HG02870 (cell line): ENCODE measurements around the gene VGF.

Experiments
- ATAC-seq: cut with Tn5 transposase; IDR thresholded peaks from one replicate; pipeline ENCODE4 v1.9.1; 2021; ENCODE audit warnings: mild to moderate bottlenecking, moderate library complexity; ENCODE audit not compliant: unreplicated experiment

The VGF gene

DNA sequence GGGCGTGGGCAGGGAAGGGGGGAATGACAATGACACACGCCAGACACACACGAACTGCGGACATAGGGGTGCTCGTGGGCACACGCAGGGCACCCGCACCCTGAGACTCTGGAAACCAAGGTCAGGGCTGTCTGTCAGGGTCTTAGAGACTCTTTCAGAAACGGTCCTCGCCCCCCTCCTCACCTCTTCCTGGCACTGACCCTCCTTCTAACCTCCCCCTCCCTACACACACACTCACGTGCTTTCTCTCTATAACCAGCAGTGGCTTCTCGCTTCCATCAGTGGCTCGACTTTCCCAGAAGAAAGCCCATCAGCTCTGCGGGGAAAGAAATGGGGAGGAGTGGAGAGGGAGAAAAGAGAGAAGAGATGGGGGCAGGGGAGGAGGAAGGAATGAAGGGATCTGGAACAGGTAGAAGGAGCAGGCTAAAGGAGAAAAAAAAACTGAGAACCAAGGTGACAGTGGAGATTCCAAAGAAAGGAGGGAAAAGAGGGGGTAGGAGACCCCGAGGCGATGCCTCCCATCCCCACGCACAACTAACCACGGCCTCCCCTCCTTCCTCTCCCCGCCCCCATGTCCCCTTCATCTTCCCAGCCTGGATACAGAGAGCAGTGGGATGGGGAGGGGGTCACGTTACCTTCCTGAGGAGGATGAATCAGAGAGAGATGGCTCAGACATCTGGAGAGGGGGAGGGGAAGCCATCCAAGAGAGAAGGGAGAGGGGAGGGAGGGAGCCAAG, 1.7 kb upstream of the VGF start:
- ATAC-seq = no peak

DNA sequence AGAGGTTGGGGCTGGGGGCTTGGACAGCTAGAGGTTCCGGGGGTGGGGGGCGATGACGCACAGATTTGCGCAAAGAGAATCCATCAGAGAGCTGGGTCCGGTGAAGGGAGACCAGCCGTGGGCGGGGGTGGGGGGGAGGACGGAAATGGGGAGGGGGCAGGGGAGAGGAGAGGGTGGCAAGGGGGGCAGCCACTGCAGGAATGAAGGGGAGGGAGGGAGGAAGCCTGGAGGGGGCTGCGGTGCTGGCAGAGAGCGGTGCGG, 1.2 kb upstream of the VGF start:
- no peak for ATAC-seq

DNA sequence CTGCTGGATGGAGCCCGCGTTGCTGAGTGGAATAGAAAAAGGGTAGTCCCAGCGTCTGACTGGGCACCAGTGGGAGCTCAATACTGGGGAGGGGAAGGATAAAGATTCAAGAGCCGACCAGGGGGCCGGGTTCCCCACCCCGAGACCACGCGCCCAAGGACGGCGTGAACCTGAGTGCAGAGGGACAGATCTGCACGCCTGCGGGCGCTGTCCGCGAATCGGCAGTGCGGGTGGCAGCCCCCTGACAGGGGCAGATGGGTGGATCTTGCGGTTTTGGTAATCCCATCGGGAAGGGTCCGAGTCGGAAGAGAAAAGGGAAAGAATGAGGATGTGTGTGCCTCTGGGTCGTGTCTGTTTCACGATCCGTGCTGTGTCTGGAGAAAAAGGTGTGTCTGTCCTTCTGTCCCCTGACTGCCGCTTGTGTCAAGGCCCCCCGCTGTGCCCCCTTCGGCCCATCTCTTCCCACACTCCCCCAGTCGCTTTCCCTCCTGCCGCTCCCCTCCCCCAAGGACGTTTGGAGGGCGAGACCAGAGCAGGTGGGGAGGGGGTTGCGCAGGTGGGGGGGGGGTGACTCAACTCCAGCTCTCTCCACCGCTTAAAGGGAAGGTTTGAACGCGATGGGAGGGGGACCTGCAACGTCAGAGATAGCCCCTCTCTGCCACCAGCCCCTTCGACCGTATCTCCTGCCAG, 734 bp upstream of the VGF start:
- no peak for ATAC-seq

DNA sequence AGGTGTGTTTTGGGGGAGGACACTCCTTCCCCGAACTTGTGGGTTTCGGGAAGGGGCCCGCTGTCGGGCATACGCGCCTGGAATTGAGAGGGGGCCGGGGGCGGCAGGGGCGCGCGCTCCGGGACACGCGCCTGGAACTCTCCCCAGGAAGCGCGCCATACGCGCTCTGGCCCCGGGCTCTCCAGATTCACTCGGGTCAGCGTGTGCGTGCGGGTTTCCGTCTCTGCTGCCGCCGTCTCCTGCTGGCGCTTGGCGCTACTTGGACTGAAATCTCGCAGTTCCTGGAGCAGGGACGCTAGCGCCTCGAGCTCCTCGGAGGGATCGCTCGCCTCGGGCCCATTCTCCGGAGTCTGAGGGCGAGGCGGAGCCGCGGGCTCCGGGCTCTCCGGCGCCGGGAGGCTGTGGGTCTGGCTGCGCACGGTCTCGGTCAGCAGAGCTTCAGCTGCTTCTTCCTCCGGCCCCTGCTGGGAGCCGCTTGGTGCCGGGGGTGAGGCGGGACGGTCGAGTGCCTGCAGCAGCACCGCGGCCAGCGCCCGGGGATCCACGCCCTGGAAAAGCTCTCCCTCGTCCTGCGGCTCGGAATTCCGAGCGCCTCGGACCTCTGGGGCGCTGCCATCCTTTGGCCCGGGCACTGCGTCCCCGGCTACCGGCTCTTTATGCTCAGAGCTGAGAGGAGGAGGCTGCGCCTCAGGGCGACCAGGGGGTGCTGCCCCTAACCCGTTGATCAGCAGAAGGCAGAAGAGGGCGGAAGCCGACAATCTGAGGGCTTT, 1.1 kb downstream of the VGF start:
- no peak for ATAC-seq

DNA sequence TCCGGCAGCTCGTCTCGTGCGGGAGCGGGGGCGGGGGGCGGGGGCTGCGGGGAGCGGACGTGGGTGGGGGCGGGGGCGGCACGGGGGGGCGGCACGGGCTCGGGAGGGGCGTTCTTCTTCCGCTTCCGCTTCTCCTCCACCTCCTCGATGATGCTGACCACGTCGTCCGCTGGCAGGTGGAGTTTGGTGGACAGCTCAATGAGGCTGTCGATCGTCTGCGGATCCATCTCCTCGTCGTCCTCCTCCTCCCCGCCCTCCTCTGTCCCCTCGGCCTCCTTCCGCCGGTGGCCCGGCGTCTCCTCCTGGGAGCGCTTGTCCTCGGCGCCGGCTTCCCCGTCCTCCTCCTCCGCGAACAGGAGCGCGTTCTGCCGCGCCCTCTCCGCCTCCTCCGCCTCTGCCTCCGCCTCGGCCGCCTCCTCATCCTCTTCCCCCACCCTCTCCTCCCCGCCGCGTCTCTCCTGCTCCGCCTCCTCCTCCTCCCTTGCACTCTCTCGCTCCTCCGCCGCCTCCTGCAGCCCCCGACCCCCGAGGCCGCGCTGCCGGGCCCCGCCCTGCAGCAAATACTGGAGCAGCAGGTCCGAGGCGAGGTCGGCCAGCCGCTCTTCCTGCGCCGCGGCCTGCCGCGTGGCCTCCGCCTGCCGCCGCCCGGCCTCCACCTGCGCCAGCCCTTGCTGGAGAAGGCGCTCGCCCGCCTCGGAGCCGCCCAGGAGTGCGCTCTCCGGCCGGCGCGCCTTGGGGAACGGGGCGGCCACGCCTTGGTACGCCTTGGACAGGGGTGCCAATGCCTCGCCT, 1.9 kb downstream of the VGF start:
- ATAC-seq = no peak

DNA sequence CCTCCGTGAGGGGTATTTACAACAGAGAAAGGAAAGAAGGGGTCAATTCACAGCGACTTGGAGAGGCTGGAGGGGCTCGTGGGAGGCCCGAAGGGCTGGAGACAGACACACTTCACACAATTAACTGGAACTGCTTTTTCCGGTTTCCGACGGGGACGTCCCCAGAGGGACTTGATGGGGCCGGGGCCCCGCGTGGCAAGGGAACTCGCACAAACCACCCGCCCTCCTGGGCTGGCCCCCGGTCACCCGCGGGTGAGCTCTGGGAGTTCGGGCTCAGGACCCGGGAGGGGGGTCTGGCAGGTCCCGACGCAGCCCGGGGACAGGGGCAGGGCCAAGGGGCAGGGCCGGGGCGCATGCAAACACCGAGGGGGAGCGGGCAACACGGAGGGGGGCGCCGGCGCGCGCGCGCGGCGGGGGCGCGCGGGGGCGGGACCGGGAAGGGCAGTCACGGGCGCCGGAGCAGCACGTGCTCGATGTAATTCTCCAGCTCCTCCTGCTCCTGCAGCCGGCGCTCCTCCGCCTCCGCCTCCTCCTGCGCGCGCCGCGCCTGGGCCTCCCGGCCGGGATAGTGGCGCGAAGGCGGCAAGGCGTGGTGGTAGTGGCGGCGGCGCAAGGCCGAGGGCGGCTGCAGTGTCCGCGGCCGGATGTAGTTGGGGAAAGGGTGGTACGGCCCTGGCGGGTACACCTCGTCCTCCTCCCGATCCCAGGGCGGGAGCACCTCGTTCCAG, 2.7 kb downstream of the VGF start:
- ATAC-seq = no peak

DNA sequence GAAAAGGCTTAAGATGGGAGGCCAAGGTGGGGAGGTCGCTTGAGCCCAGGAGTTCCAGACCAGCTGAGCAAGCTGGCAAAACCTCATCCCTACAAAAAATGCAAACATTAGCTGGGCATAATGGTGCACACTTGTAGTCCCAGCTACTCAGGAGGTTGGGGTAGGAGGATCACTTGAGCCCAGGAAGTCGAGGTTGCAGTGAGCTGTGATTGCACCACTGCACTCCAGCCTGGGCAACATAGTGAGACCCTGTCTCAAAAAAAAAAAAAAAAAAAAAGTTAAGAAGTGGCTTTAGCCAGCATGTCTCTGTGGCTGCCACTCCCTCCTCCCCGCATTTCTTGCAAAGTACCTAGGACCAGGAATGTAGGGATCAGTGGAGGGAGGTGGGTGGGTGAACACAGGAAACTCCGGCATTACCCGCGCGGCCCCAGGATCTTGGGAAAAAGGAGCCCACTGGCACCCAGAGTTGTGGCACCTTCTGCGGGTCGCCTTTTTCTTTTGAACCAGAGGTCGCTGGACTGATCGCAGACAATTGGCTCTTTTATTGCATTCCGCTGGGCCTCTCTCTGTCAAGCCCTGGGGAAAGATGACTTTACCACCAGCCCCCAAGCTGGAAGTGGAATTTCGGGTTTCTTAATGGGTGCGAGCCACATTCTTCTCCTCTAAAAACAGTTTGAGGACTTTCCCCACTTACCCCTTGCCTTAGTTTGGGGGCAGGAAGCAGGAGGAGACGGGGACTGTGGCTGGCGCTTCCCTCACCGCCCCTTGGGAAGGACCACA, 3.5 kb downstream of the VGF start:
- no peak for ATAC-seq

DNA sequence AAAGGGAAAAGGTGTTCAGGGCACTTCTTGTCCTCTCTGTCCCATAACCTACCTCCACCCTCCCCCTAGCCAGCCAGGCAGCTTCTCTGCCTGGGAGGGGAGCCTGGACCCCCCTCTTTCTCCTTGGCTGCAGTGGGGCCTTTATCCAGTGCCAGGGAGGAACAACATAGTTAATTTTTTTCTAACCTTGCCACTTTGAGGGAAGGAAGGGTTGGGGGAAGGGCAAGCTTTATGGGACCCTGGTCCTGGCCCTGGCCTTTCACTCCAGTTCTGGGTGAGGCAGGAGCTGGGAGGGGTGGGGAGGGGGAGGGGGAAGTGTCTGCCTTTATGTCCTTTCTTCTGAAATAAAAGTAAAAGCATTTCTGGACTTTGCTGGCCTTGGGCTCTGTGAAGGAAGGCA, 4.5 kb downstream of the VGF start:
- ATAC-seq = no peak

DNA sequence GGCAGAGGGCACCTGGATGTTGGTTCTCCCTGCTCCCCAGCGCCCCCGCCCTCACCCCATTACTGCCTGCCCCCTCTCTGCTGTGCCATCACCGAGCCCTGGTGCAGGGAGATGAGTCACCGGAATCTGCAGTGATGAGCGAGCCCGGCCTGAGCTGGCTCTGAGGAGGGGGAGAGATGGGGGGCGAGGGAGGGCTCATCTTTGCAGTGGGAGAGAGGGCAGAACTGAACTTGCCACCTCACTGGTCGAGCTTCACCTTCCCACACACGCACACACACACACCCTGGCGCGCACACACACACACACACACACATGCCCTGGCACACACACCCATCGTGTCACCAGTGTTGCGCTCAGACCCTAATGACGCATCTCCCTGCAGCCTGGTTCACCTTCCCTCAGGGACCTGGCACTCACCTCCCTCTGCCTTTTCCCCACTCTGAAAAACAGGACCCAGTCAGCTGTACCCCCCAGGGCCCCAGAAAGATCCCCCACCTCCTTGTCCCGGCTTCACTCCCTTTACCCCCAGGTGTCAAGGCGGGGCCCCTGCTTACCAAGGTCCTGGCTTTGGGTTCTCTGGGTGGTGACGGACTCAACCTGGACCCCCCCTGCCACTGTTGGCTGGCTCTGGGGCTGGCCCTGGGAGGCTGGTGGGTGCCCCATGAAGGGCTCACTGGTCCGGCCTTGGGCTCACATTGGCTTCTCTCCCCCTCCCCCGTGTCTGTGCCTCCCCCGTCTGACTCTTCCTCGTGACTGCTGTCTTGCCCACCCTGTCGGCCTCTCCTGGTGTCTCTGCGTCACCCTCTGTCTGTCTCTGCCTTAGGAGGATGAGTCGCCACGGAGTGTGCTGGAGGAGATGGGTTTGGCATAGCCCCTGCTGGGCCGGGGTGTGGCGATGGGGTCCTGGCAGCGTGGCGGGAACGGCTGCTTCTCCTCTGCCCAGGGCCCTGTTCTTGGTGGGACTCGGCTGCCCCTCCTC, 5.4 kb downstream of the VGF start:
- ATAC-seq = no peak

DNA sequence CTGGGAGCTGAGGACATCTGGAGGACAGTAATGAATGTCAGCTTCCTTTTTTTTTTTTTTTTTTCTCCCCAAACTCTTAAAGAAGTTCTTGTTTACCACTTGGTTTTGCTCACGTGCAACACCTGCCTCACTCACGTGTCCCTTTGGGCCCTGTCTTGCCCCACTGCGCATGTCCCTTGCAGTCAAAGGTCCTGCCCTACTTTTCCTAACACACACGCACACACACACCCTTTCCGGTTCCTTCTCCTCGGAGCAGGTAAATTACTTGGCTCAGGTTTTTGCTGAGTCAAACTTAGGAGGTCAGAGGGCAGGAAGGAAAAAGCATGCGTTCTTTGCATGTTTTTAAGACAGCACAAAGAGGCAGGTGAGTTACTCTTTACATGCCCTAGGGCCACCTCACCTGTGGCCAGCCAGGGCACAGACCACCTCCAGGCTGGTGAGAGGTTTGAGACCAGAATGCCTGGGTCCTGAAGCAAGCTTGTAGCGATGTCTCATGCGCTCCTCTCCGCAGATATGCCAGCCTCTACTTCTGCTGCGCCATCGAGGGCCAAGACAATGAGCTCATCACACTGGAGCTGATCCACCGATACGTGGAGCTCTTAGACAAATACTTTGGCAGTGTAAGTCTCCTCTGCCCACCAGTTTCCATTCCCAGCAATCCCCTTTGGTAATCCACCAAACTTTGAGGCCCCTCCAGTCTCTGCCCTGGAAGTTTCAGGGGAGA, 8.3 kb downstream of the VGF start:
- ATAC-seq = no peak

DNA sequence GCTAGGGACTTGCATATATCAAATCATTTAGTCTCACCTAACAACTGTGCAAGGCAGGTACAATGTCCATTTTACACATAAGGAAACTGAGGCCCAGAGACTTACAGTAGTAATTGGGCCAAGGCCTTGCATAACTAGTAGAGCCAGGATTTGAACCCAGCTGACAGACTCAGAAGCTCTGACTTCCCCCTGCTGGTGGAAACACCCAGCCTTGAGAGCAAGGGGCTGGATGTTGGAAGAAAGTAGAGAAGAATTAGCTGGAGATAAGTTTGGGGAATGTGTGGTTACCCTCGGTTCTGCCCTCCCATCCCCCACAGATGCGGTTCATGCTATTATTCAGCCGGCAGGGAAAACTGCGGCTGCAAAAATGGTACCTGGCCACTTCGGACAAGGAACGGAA, 9.1 kb downstream of the VGF start:
- ATAC-seq = no peak

DNA sequence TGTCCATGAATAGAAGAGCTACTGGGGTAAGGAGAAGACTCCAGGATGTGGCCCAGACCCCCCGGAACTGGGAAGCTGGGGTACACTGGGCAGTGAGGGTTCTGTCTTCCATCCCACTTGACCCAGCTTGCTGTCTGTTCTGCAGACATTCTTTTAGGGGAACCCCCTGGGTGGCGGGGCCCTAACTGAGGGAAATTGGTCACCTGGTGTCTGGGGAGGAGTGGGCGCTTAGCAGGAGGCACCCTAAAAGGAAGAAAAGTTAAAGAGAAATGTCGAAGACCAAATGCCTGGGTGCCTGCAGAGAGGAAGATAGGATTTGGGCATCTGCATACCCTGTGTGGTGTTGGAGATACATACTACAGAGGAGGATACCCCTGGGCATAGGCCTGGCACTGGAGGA, 10.1 kb downstream of the VGF start:
- ATAC-seq = no peak

DNA sequence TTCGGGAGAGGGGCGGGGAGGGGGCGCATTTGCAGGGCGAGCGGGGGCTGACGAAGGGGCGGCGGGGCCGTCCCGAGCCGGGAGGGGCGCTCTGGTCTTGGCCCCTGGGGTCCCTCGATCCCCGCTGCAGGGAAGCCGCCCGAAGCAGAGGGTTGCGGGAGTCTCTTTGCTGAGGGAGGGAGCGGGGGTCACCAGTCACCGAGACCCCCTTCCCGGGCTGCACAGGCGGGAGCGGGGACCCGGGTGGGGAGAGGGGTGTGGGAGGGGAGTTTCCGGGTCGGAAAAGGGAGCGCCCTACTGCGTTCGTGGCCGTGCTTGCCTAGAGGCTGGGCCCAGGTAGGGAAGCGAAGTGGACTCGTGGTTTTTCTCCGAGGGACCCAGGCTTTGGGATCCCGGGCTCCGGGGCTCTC, 10.7 kb downstream of the VGF start:
- ATAC-seq = peak; percentile 27

DNA sequence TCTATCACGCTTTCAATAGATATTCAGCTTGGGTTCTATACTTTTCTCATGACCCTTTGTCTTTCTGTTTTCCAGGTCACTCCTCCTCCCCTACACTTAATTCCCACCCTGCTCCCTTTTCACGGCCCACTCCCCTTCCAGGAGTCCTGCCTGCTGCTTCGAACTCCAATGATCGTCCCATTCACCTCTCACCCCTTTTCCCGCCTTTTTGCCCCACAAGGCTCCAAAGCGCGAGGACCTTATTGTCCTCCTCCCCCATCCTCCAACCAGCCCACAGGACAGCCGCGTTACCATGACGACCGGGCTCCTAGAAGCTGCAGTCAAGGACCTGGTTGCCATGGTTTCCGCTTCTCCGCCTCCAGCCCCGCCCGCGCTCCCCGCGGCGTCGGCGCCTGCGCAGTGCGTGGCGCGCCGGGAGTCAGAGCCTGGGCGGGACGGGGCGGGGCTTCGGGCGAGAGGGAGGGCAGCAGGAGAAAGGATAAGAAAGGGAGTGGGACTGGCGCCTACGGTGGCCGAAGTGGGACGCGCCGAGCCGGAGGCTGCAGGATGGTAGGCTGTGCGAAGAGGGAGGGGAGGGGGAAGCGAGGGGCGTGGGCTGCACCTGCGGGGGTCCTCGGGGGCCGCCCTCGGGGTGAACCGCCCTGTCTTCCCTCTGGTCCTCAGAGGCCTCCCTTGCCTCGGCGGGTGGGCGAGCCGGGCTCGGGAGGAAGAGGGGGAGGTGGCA, 11.2 kb downstream of the VGF start, which contains the start of gene AP1S1:
Gene AP1S1, plus strand, starts transcription at position 508 of the 724 bp plus-strand sequence. Its CDS starts 39 bp downstream, at position 547.
- ATAC-seq = peak; percentile 72

DNA sequence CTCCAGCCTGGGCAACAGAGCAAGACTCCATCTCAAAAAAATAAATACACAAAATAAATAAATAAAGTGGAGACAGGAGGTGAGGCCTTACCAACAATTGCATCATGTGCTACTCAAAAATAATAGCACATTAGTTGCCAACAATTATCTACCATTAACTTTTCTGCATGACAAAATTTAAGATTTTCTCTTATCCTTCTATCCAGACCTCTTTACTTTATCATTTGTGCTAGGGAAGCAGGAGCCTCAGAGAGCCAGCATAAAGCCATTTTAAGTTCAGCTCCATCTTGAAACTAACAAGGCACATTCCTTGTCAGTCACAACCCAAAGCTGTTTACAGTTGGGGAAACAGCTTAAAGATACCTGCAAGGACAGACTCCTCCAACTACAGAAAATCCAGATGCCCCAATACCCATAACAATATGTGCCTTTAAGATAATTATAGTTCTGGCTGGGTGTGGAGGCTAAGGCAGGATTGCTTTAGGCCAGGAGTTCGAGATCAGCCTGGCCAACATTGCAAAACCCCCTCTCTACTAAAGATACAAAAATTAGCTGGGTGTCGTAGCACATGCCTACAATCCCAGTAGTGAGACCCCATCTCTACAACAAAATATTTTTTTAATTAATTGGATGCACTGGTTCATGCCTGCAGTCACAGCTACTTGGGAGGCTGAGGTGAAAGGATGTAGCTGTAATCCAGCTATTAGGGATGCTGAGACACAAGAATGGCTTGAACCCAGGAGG, 13.3 kb downstream of the VGF start:
- ATAC-seq = no peak

DNA sequence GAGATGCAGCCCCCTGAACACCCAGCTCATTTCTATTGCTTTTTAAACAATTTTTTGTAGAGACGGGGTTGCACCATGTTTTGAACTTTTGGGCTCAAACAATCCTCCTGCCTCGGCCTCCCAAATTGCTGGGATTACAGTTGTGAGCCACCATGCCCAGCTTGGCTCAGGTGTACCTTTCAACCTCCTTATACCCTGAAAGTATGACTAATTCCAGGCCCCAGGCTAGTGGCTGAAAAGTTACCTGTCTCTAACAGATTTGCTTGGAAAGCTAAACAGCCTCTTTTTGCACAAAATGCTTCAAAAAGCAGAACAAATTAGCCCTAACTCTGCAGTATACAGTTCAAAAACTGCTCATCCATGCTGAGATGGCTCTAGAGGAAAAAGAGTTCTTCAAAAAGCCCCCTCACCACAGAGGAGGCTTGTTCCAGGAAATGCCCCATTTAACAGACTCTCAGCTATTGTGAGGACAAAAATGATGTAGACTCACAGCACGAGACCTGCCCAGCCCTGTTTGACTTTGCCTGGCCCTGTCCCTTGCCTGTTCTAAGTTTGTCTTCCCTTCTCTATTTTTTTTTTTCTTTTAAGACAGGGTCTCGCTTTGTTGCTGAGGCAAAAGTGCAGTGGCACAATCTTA, 24.5 kb downstream of the VGF start:
- no peak for ATAC-seq
